Neural crest cell (in vitro differentiated cells): Measurements from ENCODE around the gene RNH1. TPM values are rescaled to one million over a fixed set of nuclear protein-coding genes. Genes with fewer than 3 reads are reported as not detected.

ENCODE experiments used
- DNase-seq: peaks from one replicate; pipeline ENCODE4 v3.0.0; 2021; ENCODE audit warnings: low read depth, mixed read lengths, low spot score
- H3K27ac Mint-ChIP-seq: one replicate; pipeline ENCODE4 v1.8.0; 2021; ENCODE audit warnings: mild to moderate bottlenecking, mixed read lengths; ENCODE audit not compliant: unreplicated experiment
- H3K27me3 Mint-ChIP-seq: 2 replicates; pipeline ENCODE4 v1.8.0; 2021; ENCODE audit warnings: low read depth, mild to moderate bottlenecking, mixed read lengths
- H3K36me3 Mint-ChIP-seq: 2 replicates; pipeline ENCODE4 v1.8.0; 2021; ENCODE audit warnings: low read depth, mild to moderate bottlenecking, mixed read lengths
- H3K4me1 Mint-ChIP-seq: 2 replicates; pipeline ENCODE4 v1.8.0; 2021; ENCODE audit warnings: mixed read lengths
- H3K4me3 Mint-ChIP-seq: one replicate; pipeline ENCODE4 v1.8.0; 2021; ENCODE audit warnings: mild to moderate bottlenecking, mixed read lengths
- H3K9me3 Mint-ChIP-seq: 2 replicates; pipeline ENCODE4 v1.8.0; 2021; ENCODE audit warnings: mixed read lengths
- total RNA-seq: library from RNA; stranded (reverse); gene quantifications from 2 replicates; pipeline ENCODE4 v1.2.1, GENCODE V29; 2021
- TF ChIP-seq, protein P1 (sequence below): fragments of 200-600 bp; sonication (generic); conservative IDR thresholded peaks from 2 replicates; pipeline ENCODE4 v1.5.0; 2021; ENCODE audit warnings: antibody characterized with exemption, mild to moderate bottlenecking

Gene RNH1
- total RNA-seq, 1 donor from 2014 or later: 71.1 TPM

DNA sequence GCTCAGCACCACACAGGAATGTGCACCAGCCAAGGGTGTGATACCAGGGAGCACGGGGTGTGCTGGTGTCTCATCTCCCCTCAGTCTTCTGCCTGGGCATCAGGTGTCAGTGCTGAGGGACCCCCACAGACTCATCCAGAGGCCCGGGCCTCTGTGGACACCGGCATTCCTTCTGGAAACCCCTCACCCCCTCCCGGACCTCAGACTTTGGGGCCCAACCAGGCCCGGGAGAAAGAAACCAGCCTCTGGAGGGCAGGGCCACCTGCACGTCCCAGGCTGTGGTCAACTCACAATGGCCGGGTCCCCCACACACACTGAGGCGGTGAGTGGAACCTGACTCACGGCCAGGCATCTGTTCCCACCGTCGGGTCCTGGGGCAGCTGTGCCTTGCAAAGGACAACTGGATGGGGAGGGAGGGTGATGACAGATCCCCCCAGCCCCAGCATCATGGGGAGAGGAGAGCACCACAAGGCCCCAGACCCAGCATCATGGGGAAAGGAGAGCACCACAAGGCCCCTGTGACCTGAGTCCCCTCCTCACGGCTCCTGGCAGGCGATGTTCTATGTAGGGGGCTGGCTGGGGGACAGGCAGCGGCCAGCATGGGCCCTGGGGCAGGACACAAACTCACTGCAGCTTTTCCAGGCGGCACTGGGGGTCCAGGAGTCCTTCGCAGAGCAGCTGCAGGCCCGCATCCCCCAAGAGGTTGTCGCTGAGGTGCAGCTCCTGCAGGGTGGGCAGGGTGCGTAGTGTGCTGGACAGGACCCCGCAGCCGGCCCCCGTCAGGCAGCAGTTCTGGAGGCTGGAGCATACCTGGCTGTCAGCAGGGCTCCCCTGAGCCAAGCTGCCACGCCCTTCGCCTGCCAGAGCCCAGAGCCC, 7.6 kb downstream of the RNH1 start:
- Mint-ChIP-seq H3K4me1 (no peaks in the 10 kb centered on the region), H3K4me3 (no peak overlapping the region), H3K27me3 (peaks cover 3% of the 10 kb centered on the region), H3K36me3 (peaks cover 27% of the 10 kb centered on the region), H3K27ac (no peak overlapping the region), H3K9me3 (peaks cover 9% of the 10 kb centered on the region)
- TF ChIP-seq, protein P1, sequence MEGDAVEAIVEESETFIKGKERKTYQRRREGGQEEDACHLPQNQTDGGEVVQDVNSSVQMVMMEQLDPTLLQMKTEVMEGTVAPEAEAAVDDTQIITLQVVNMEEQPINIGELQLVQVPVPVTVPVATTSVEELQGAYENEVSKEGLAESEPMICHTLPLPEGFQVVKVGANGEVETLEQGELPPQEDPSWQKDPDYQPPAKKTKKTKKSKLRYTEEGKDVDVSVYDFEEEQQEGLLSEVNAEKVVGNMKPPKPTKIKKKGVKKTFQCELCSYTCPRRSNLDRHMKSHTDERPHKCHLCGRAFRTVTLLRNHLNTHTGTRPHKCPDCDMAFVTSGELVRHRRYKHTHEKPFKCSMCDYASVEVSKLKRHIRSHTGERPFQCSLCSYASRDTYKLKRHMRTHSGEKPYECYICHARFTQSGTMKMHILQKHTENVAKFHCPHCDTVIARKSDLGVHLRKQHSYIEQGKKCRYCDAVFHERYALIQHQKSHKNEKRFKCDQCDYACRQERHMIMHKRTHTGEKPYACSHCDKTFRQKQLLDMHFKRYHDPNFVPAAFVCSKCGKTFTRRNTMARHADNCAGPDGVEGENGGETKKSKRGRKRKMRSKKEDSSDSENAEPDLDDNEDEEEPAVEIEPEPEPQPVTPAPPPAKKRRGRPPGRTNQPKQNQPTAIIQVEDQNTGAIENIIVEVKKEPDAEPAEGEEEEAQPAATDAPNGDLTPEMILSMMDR: no peak
- no peak for DNase-seq

GRCh38 chr11:498297-499181, 8.5 kb downstream of the RNH1 start:
- Mint-ChIP-seq H3K27ac (no peak overlapping the region), H3K36me3 (peaks cover 27% of the 10 kb centered on the region), H3K9me3 (peaks cover 9% of the 10 kb centered on the region), H3K4me1 (no peaks in the 10 kb centered on the region), H3K4me3 (no peak overlapping the region), H3K27me3 (peaks cover 3% of the 10 kb centered on the region)
- TF ChIP-seq, protein P1: no peak
- no peak for DNase-seq

DNA sequence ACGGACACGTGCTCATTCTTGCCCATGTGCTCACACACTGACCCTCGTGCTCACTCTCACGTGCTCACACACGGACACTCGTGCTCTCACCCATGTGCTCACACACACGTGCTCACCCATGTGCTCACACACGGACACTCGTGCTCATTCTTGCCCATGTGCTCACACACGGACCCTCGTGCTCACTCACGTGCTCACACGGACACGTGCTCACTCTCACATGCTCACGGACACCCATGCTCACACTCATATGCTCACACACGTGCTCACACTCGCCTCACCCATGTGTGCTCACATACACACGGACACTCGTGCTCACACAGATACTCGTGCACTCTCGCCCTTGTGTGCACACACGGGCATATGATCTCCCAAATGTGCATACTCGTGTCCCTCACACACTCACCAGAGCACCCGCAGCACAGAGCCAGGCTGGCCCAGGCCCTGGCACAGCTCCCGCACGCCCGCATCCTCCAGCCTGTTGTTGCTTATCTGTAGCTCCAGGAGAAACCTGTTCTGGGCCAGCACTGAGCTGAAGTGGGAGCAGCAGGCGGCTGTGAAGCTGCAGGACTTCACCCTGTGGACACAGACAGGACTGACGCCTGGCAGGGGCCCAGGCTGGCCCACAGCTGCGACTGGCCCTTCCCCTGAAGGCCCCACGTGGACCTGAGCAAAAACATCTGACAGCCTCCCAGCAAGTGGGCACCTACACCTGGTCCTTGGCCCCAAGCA, 9.3 kb downstream of the RNH1 start:
- H3K4me3 Mint-ChIP-seq: peak overlapping the region; percentile 57
- H3K36me3 Mint-ChIP-seq: peaks cover 27% of the 10 kb centered on the region

DNA sequence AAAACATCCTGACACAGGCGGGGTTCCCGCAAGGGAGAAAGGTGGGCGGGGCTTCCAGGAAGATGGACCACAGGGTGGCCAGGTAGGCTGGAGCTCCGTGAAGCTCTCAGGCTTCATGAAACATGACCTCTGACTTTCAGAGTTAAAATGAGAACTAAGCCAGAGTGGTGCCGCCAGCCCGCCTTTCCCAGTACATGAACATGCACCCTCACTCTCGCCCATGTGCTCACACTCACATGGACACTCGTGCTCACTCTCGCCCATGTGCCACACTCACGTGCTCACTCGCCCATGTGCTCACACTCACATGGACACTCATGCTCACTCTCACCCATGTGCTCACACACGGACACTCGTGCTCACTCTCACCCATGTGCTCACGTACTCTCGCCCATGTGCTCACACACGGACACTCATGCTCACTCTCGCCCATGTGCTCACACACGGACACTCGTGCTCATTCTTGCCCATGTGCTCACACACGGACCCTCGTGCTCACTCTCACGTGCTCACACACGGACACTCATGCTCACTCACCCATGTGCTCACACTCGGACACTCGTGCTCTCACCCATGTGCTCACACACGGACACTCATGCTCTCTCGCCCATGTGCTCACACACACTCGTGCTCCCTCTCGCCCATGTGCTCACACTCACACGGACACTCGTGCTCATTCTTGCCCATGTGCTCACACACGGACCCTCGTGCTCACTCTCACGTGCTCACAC, 10.0 kb downstream of the RNH1 start:
- H3K4me3 Mint-ChIP-seq: peak overlapping the region; percentile 44
- peaks cover 3% of the 10 kb centered on the region for H3K27me3 Mint-ChIP-seq
- peak overlapping the region; percentile 43 for H3K27ac Mint-ChIP-seq
- H3K36me3 Mint-ChIP-seq: peaks cover 27% of the 10 kb centered on the region
- peaks cover 9% of the 10 kb centered on the region for H3K9me3 Mint-ChIP-seq
- TF ChIP-seq, protein P1: no peak
- H3K4me1 Mint-ChIP-seq: no peaks in the 10 kb centered on the region
- DNase-seq: no peak

More for the DNA sequence above, 9.3 kb downstream of the RNH1 start:
- Mint-ChIP-seq H3K4me1 (no peaks in the 10 kb centered on the region), H3K9me3 (peaks cover 9% of the 10 kb centered on the region), H3K27ac (no peak overlapping the region), H3K27me3 (peaks cover 3% of the 10 kb centered on the region)
- DNase-seq: no peak
- TF ChIP-seq, protein P1: no peak

DNA sequence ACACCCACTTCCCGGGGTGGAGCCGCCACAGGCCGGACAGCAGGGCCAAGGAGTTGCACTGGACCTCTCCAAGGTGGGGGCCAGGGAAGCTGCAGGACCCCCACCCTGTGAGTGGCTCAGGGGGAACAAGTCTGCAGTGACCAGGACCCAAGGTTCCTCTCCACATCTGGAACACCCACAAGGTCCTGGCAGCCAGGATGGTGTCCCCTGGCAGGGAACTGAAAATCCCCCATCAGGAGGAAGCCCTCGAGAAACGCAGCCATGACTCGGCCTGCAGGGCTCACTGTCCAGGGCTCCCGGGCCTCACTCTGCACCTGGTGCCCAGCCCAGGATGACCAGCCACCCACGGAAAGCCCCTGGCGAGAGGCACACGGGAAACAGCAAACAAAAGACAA, 11.5 kb downstream of the RNH1 start:
- Mint-ChIP-seq H3K27me3 (peaks cover 3% of the 10 kb centered on the region), H3K4me1 (no peaks in the 10 kb centered on the region), H3K9me3 (peaks cover 9% of the 10 kb centered on the region), H3K27ac (no peak overlapping the region), H3K36me3 (peaks cover 27% of the 10 kb centered on the region), H3K4me3 (no peak overlapping the region)
- DNase-seq: no peak
- TF ChIP-seq, protein P1: no peak
